ENCODE data around the gene RNF144B.
"Not testable (repeated sequence)": the region's sequence is repeated elsewhere in the genome, so short reads cannot be mapped to it uniquely, and the experiment has no call there.

Gene RNF144B

GRCh38 chr6:18406955-18407749 is 20.0 kb downstream of the RNF144B start:
- Histone ChIP-seq H3K4me3 (no peak overlapping the region), H3K27ac (no peak overlapping the region)
- TF ChIP-seq CTCF (IDR thresholded peaks at IDR 0.05), result no peak
- no peak for DNase-seq (ENCODE audit: low spot score)

DNA sequence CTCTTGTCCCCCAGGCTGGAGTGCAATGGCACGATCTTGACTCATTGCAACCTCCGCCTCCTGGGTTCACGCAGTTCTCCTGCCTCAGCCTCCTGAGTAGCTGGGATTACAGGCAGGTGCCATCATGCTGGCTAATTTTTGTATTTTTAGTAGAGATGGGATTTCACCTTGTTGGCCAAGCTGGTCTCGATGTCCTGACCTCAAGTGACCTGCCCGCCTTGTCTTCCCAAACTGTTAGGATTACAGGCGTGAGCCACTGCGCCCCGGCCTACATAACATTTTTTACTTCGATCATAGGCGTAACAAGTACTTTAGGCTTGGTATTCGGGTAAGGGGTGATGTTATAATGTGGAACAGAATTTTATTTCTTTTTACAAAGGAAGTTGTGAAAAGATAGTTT is 22.5 kb downstream of the RNF144B start:
- H3K4me3 ChIP-seq; H3K27ac ChIP-seq; DNase-seq (ENCODE audit: low spot score): not testable (repeated sequence)

GRCh38 chr6:18410412-18410811 is 23.3 kb downstream of the RNF144B start:
- TF ChIP-seq CTCF (IDR thresholded peaks at IDR 0.05), result no peak
- DNase-seq (ENCODE audit: low spot score), result no peak
- H3K27ac ChIP-seq, result no peak overlapping the region
- no peak overlapping the region for H3K4me3 ChIP-seq

DNA sequence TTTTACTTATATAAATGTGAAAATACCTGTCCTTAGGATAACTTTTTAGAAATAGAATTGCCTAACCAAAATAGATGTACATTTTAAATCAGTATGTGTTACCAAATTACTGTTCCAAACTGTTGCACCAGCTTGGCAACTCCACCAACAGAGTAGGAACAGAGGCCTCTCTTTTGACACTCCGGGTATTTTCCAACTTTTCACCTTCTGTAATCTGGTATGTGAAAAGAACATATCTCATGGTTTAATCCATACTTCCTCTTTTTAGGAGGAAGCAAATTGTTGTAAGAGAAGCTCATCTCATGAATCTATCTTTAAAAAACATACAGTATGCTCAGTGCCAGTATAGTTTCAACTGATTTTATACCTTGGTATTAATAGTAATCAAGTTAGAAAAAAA is 24.9 kb downstream of the RNF144B start:
- H3K27ac ChIP-seq, result no peak overlapping the region
- no peak for DNase-seq (ENCODE audit: low spot score)
- no peak for TF ChIP-seq CTCF (IDR thresholded peaks at IDR 0.05)
- no peak overlapping the region for H3K4me3 ChIP-seq

- Histone ChIP-seq H3K27ac (no peak overlapping the region), H3K4me3 (no peak overlapping the region)
- no peak for DNase-seq (ENCODE audit: low spot score)
- no peak for TF ChIP-seq CTCF (IDR thresholded peaks at IDR 0.05)
Observed at GRCh38 chr6:18412644-18413043, 25.5 kb downstream of the RNF144B start.

GRCh38 chr6:18413381-18413780 is 26.2 kb downstream of the RNF144B start:
- TF ChIP-seq CTCF (IDR thresholded peaks at IDR 0.05), result no peak
- DNase-seq (ENCODE audit: low spot score), result no peak
- Histone ChIP-seq H3K27ac (no peak overlapping the region), H3K4me3 (no peak overlapping the region)

- Histone ChIP-seq H3K4me3 (no peak overlapping the region), H3K27ac (no peak overlapping the region)
- DNase-seq (ENCODE audit: low spot score), result no peak
Observed at GRCh38 chr6:18414116-18414515, 27.0 kb downstream of the RNF144B start.

More at GRCh38 chr6:18414116-18414515, 27.0 kb downstream of the RNF144B start:
- TF ChIP-seq CTCF (IDR thresholded peaks at IDR 0.05), result no peak
